GM19468 (cell line): ENCODE data around the gene SIK2.
A peak's percentile ranks its signal among the peaks of the same experiment; 100 is the strongest.
"Not testable (repeated sequence)": the region's sequence is repeated elsewhere in the genome, so short reads cannot be mapped to it uniquely, and the experiment has no call there.

ENCODE experiments used
- ATAC-seq: cut with Tn5 transposase; IDR thresholded peaks from one replicate; pipeline ENCODE4 v1.9.1; 2021; ENCODE audit warnings: mild to moderate bottlenecking, moderate library complexity, moderate number of reproducible peaks; ENCODE audit not compliant: unreplicated experiment; ENCODE audit errors: extremely low read depth

Gene SIK2

GRCh38 chr11:111741751-111742150 is 139.5 kb downstream of the SIK2 start:
- no peak for ATAC-seq

DNA sequence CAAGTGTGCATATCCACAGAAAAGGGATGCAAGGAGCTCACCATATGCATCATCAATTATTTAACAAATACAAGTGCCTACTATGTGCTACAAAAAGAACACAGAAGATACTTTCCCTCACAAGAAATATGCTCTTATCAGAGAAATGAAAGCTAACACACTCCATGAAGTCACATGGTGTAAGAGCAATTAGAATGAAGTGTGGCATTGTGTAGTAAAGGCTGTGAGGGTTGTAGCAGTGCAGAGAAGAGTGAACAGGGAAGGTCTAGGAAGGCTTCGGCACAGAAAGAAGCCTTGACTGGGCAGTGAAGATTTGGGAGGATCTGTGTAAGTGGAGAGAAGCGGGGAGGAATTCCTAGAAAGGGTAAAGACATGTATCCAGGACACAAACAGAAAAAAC is 141.5 kb downstream of the SIK2 start:
- ATAC-seq: no peak

DNA sequence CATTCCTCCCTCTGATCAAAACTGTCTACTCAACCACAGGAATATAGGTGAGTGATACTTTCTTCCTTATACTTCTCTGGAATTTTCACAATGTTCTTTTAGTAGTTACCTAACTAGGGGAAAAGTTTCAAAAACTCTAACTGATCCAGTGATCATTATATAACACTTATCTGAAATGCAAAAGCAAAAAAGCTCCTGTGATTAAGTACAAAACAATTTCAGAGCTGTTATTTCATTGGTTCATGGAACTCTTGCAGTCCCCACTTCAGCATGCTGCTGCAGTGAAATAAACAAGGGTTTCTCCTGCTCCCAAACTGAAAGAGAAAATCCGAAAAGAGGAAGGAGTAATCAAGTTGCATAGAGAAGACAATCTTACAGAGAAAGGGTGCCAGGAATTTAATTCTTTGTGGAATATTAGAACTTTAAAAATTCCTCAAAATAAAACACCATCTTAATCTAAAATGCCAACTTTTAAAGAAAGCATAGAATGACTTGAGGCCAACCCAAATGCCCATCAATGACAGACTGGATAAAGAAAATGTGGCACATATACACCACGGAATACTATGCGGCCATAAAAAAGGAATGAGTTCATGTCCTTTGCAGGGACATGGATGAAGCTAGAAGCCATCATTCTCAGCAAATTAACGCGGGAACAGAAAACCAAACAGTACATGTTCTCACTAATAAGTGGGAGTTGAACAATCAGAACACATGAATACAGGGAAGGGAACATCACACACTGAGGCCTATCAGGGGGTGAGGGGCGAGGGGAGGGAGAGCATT is 143.7 kb downstream of the SIK2 start:
- ATAC-seq: no peak

GRCh38 chr11:111748035-111748804 is 146.0 kb downstream of the SIK2 start:
- ATAC-seq: no peak

DNA sequence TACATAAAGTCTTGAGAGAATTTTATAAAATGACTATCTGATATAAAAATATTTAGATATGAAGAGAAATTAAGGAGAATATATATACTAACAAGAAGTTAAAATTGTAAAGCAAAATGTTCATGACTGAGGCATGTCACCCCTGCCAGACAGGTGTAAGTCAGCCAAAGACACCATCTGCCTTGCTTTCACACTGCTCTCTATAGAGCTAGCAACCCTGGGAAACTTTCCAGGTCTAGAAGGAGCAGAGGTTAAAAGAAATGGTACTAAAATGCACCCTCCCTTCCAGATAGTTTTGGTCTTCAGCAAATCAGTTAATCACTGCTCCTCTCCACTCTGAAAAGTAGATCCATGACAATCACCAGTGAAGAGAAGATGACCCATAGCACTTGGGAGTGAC is 147.4 kb downstream of the SIK2 start:
- ATAC-seq: no peak

GRCh38 chr11:111756097-111756496 is 153.8 kb downstream of the SIK2 start:
- ATAC-seq: no peak

- ATAC-seq: no peak
Observed at GRCh38 chr11:111759376-111759775, 157.1 kb downstream of the SIK2 start.

DNA sequence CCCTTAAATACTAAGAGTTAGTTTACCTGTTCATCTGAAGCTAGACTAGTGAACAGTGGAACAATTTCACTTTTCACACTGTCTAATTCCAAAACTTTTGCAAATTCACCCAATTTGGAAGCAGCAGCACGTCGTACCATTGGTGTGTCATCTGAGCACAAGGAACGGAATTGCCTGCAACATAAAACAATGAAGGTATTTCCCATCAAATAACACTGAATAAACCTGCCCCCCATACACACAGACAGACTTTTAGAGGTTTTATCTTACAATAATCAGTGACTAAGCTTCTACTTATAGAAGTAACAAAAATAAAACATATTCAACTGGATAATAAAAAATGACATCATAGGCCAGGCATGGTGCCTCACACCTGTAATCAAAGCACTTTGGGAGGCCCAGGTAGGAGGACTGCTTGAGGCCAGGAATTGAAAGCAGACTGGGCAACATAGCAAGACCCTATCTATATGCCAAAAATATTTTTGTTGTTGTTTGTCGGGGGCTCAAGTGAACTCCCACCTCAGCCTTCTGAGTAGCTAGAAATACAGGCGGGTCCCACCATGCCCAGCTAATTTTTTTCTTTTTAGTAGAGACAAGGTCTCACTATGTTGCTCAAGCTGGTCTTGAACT is 157.6 kb downstream of the SIK2 start:
- ATAC-seq: no peak

DNA sequence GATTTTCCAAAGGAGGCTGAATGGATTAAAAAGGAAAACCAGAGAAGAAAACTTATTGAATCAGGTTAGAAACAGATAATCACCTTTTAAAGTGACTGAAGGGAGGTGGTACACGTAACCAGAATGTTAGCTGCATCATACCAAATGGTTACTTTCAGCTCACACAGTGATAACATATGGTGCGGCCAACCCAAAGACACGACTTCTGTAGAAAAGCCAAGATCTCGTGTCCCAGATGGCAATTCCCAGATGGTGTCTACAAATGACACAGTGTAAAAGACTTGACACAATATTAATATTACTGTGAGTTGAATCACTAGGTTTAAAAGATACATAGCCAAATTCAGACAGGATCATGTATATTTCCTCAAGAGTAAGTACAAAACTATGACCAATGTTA is 158.8 kb downstream of the SIK2 start:
- no peak for ATAC-seq

DNA sequence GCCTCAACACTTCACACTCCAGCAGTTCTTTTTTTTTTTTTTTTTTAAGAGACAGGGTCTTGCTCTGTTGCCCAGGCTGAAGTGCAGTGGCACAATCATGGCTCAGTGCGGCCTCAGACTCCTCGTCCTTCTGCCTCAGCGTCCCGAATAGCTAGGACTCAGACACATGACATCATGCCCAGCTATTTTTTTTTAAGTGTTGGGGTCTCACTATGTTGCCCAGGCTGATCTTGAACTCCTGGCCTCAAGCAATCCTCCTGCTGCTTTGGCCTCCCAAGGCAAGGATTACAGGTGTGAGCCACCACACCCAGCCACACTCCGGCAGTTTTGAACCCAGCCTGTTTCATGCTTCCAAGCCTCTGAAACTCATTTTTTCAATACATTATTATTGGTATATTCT is 160.3 kb downstream of the SIK2 start:
- no peak for ATAC-seq

GRCh38 chr11:111762981-111763643 is 160.9 kb downstream of the SIK2 start:
- ATAC-seq: no peak

DNA sequence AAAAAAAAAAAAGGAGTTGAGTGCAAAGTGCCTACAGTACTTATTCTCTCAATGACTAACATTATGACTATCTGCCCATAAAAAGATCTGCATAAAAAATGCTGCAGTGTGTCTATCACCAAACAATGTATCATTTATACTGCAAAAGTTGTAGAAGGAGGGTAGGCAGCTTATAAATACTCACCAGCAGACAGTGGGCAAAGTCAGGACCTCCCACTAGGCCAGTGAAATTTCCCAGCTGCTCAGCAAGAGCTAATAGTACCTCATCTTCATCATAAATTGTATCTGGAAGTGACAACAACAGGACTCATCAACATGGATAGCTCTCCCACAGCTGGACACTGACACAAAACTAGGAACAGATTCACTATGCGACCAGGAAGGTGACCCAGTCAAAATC is 162.4 kb downstream of the SIK2 start:
- no peak for ATAC-seq

- no peak for ATAC-seq
Observed at GRCh38 chr11:111765320-111765983, 163.2 kb downstream of the SIK2 start.

DNA sequence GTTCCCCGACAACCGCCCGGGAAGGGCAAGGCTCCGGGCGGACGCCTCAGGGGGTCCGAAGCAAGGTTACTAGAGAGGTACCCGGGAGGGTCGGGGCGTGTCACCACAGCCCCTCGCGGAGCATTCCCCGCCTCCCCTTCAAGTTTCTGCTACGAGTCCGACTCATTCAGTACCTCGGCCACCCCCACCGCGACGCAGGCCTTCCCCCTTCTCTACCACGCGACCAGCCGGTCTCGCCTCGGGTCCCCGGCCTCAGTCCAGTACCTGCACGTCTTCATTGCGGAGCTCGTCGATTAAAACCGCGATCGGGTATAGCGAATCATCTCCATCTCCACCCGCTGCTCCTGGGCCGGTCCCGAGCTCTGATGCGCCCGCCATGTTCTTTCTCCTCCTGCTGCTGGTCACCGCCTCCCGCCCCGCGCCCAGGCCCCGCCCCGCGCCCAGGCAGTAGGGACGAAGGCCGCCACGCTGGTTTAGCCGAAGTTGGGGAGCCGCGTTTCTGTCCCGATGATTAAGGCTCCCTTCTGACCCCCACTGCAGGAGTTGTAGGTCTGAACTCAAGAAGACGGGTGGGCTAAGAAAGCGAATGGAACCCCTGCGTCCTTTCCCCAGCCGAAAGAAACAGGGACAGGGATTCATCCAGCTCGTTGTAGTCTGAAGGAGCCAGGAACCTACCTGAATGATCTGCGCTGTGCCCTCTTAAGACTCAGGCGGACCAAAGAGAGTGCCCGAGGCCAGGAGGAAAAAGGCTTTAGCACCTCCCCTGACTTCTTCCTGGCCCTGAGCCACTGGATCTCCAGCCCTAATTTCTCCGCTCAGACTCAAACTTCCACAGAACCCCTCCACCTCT is 164.0 kb downstream of the SIK2 start, which contains the start of gene PPP2R1B:
TSS of gene PPP2R1B (minus strand) at position 406 of the 850 bp plus-strand sequence. CDS start at position 378, 28 bp downstream.
- ATAC-seq: peak; percentile 40

- no peak for ATAC-seq
Observed at GRCh38 chr11:111766834-111767142, 164.5 kb downstream of the SIK2 start.

- ATAC-seq: no peak
Observed at GRCh38 chr11:111770581-111771134, 168.4 kb downstream of the SIK2 start.

DNA sequence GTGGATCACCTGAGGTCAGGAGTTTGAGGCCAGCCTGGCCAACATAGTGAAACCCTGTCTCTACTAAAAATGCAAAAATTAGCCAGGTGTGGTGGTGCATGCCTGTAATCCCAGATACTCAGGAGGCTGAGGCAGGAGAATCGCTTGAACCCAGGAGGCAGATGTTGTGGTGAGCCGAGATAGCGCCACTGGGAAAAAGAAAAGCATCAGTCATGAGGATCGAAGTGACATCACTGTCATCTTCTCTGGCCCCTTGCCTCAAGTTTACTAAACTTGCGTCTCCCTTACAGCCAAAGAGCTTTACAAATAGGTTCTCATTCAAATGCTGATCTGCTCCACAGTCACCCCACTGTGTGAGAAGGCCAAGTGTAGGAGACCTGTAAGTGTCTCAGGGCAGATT is 169.0 kb downstream of the SIK2 start:
- not testable (repeated sequence) for ATAC-seq

DNA sequence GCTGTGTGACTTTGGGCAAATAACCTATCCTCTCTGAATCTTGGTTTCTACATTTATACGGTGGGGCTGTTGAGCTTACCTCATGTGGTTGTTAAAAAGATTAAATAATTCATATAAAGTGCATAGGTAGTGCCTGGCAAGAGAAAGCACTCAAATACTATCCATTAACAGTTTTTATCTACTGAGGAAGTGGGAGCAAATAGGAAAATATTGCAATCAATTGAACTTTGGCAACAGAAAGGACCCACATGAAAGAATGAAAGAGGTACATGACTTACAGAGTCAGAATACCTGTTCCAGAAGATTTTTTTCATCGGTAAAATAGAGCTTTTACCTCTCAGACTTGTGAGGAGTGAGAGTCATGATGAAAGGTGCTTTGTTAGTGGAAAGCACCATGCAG is 170.3 kb downstream of the SIK2 start:
- no peak for ATAC-seq
